GF-D8 (cell line): ENCODE results near the gene FARS2.

Experiments used
- DNase-seq: peaks from one replicate; lab custom pipeline; 2025; lab: John Stamatoyannopoulos, UW

Gene FARS2

GRCh38 chr6:5506149-5506548 lies 244.8 kb downstream of the FARS2 start:
- no peak for DNase-seq

GRCh38 chr6:5506597-5506996 lies 245.3 kb downstream of the FARS2 start:
- no peak for DNase-seq

- no peak for DNase-seq
Measured at GRCh38 chr6:5507131-5507681, 245.9 kb downstream of the FARS2 start.

GRCh38 chr6:5509106-5509505 lies 247.8 kb downstream of the FARS2 start:
- no peak for DNase-seq

- DNase-seq: no peak
Measured at GRCh38 chr6:5510331-5511133, 249.2 kb downstream of the FARS2 start.

- no peak for DNase-seq
Measured at GRCh38 chr6:5511954-5512353, 250.6 kb downstream of the FARS2 start.

- DNase-seq: no peak
Measured at GRCh38 chr6:5512422-5512821, 251.1 kb downstream of the FARS2 start.

GRCh38 chr6:5513408-5513807 lies 252.1 kb downstream of the FARS2 start:
- DNase-seq: no peak

- no peak for DNase-seq
Measured at GRCh38 chr6:5514353-5514752, 253.0 kb downstream of the FARS2 start.

GRCh38 chr6:5515200-5515599 lies 253.9 kb downstream of the FARS2 start:
- no peak for DNase-seq

GRCh38 chr6:5516036-5516435 lies 254.7 kb downstream of the FARS2 start:
- no peak for DNase-seq

- DNase-seq: no peak
Measured at GRCh38 chr6:5517796-5518195, 256.5 kb downstream of the FARS2 start.

GRCh38 chr6:5518936-5519491 lies 257.7 kb downstream of the FARS2 start:
- peak; percentile 17 for DNase-seq

GRCh38 chr6:5520796-5521195 lies 259.5 kb downstream of the FARS2 start:
- no peak for DNase-seq

- DNase-seq: no peak
Measured at GRCh38 chr6:5521322-5521721, 260.0 kb downstream of the FARS2 start.

- no peak for DNase-seq
Measured at GRCh38 chr6:5522147-5522546, 260.8 kb downstream of the FARS2 start.

- no peak for DNase-seq
Measured at GRCh38 chr6:5524110-5524509, 262.8 kb downstream of the FARS2 start.

GRCh38 chr6:5525209-5525608 lies 263.9 kb downstream of the FARS2 start:
- peak; percentile 45 for DNase-seq

GRCh38 chr6:5529015-5529414 lies 267.7 kb downstream of the FARS2 start:
- DNase-seq: no peak

GRCh38 chr6:5529733-5530132 lies 268.4 kb downstream of the FARS2 start:
- DNase-seq: no peak

- peak; percentile 76 for DNase-seq
Measured at GRCh38 chr6:5531161-5531560, 269.8 kb downstream of the FARS2 start.

GRCh38 chr6:5531853-5532375 lies 270.6 kb downstream of the FARS2 start:
- DNase-seq: peak; percentile 84

GRCh38 chr6:5532941-5533340 lies 271.6 kb downstream of the FARS2 start:
- DNase-seq: peak; percentile 24
